Endothelial cell of umbilical vein (primary cell): ENCODE measurements around the gene PTS. TPM values are rescaled to one million over a fixed set of nuclear protein-coding genes. Genes with fewer than 3 reads are reported as not detected.

Source experiments
- BruUV-seq: library from RNA; stranded (reverse); fragments of 400-500 nt; replicated peaks from 2 replicates; lab custom pipeline; 2021; lab: Mats Ljungman, UMichigan
- CTCF ChIA-PET: fragments of 300-600, 350-600 bp; sonication (Branson Sonifier 250); formaldehyde crosslinking; loops from one replicate; lab custom pipeline; 2021; ENCODE audit warnings: antibody characterized with exemption, inconsistent platforms; lab: Charles Lee
- POLR2A ChIA-PET: fragments of 300-600, 350-600 bp; sonication (Branson Sonifier 250); formaldehyde crosslinking; loops from one replicate; lab custom pipeline; 2021; ENCODE audit warnings: antibody characterized with exemption, inconsistent platforms; lab: Charles Lee
- DNase-seq: peaks from one replicate; pipeline ENCODE4 v3.0.0-alpha.2; 2011; ENCODE audit warnings: low read depth, low spot score
- FAIRE-seq: peaks from 2 replicates; lab custom pipeline; 2011; peaks lifted over from hg19 to GRCh38; lab: Jason Lieb, UNC
- H2AFZ ChIP-seq: 2 replicates; pipeline ENCODE4 v1.6.0; 2012; ENCODE audit warnings: low read depth, low read length, control low read depth, inconsistent platforms
- H3K27ac ChIP-seq: 2 replicates; pipeline ENCODE4 v1.5.1; 2011; ENCODE audit warnings: low read depth, mild to moderate bottlenecking, control low read depth, low read length, moderate library complexity; ENCODE audit not compliant: insufficient read depth
- H3K27me3 ChIP-seq, 2 experiments: 2 replicates each; pipeline versions ENCODE4 v1.6.0 to v1.6.1; 2011; ENCODE audit warnings: low read length in 2 of 2, mixed read lengths in 1 of 2; ENCODE audit not compliant: control insufficient read depth in 2 of 2, insufficient read depth in 2 of 2
- H3K36me3 ChIP-seq, 2 experiments: 2 replicates in 1 of 2; 3 replicates in 1 of 2; pipeline ENCODE4 v1.5.1; 2011; ENCODE audit warnings: low read length in 2 of 2, mild to moderate bottlenecking in 1 of 2, moderate library complexity in 1 of 2; ENCODE audit not compliant: control insufficient read depth in 2 of 2, insufficient read depth in 2 of 2; ENCODE audit errors: extremely low read depth in 1 of 2
- H3K4me1 ChIP-seq: 3 replicates; pipeline ENCODE4 v1.5.1; 2011; ENCODE audit warnings: mild to moderate bottlenecking, low read length; ENCODE audit not compliant: control insufficient read depth, insufficient read depth; ENCODE audit errors: extremely low read depth
- H3K4me2 ChIP-seq: 2 replicates; pipeline ENCODE4 v1.6.1; 2011; ENCODE audit warnings: low read length, control low read depth, mixed read lengths; ENCODE audit not compliant: insufficient read depth
- H3K4me3 ChIP-seq, 3 experiments: fragments of 200-600 bp in 1 of 3; sonication (generic), shearing (Covaris generic) in 1 of 3; replicated peaks in 1 of 3; 2 replicates each; pipeline ENCODE4 v1.5.1; 2011 to 2016; ENCODE audit warnings: control low read depth in 3 of 3, low read length in 3 of 3, mild to moderate bottlenecking in 2 of 3, inconsistent platforms in 1 of 3, low read depth in 1 of 3, moderate library complexity in 1 of 3; ENCODE audit not compliant: insufficient read depth in 1 of 3
- H3K79me2 ChIP-seq: 2 replicates; pipeline ENCODE4 v1.6.0; 2012; ENCODE audit warnings: low read length, inconsistent platforms; ENCODE audit not compliant: control insufficient read depth, insufficient read depth
- H3K9ac ChIP-seq: replicated peaks from 2 replicates; pipeline ENCODE3; 2011; ENCODE audit warnings: low read length, control low read depth; ENCODE audit not compliant: insufficient read depth; ENCODE audit errors: extremely low read depth
- H3K9me1 ChIP-seq: replicated peaks from 3 replicates; pipeline ENCODE4 v1.6.0; 2011; ENCODE audit warnings: mild to moderate bottlenecking, low read length; ENCODE audit not compliant: control insufficient read depth, insufficient read depth; ENCODE audit errors: extremely low read depth
- H3K9me3 ChIP-seq: replicated peaks from 2 replicates; pipeline ENCODE4 v1.5.1; 2012; ENCODE audit warnings: low read length, inconsistent platforms; ENCODE audit not compliant: control insufficient read depth, insufficient read depth
- H4K20me1 ChIP-seq: replicated peaks from 2 replicates; pipeline ENCODE3; 2011; ENCODE audit warnings: mild to moderate bottlenecking, low read length; ENCODE audit not compliant: control insufficient read depth, insufficient read depth; ENCODE audit errors: extremely low read depth
- EZH2 ChIP-seq: IDR thresholded peaks from 2 replicates; pipeline ENCODE4 v1.6.1; 2012; ENCODE audit warnings: borderline replicate concordance, low read depth, mild to moderate bottlenecking, moderate library complexity, low read length, inconsistent platforms; ENCODE audit not compliant: severe bottlenecking
- FOS ChIP-seq: IDR thresholded peaks from 2 replicates; pipeline ENCODE4 v1.6.1; 2011; ENCODE audit warnings: mild to moderate bottlenecking, low read length, moderate library complexity, borderline replicate concordance; ENCODE audit not compliant: insufficient read depth
- GATA2 ChIP-seq: IDR thresholded peaks from 2 replicates; pipeline ENCODE4 v1.7.0; 2011; ENCODE audit warnings: low read depth, mild to moderate bottlenecking, moderate library complexity, mixed read lengths, low read length; ENCODE audit not compliant: insufficient read length, insufficient read depth
- JUN ChIP-seq: IDR thresholded peaks from 2 replicates; pipeline ENCODE4 v1.6.1; 2011; ENCODE audit warnings: borderline replicate concordance, low read depth; ENCODE audit not compliant: insufficient read length, insufficient read depth
- MYC ChIP-seq: IDR thresholded peaks from one replicate; pipeline ENCODE4 v1.6.1; 2011; ENCODE audit warnings: mild to moderate bottlenecking, low read depth, low read length
- POLR2A ChIP-seq: IDR thresholded peaks from 2 replicates; pipeline ENCODE4 v1.6.1; 2012; ENCODE audit warnings: low read depth, mild to moderate bottlenecking, control low read depth, low read length
- POLR2AphosphoS5 ChIP-seq: IDR thresholded peaks from 2 replicates; pipeline ENCODE4 v1.6.1; 2012; ENCODE audit warnings: low read depth, mild to moderate bottlenecking, control low read depth, low read length, moderate library complexity; ENCODE audit not compliant: insufficient read depth
- dilution Hi-C: fragments of 300-500 bp; cut with MboI; formaldehyde crosslinking; loops from one replicate; pipeline ENCODE4 v1.15.0; 2019; ENCODE audit warnings: low sequenced_read_pairs; ENCODE audit not compliant: extremely low pct_ligation_motif_present
- intact Hi-C: fragments of 100-400 bp; cut with micrococcal nuclease; formaldehyde crosslinking; loops from one replicate; pipeline ENCODE4 v1.10.0; 2022
- polyA plus RNA-seq, 4 experiments: library from polyadenylated mRNA; depleted of rRNA in 3 of 4; stranded (reverse) in 3 of 4; unstranded in 1 of 4; fragments of >200 nt; gene quantifications; 2 replicates each; pipeline versions ENCODE4 v1.2.1 to v1.2.3, GENCODE V29; 2011 to 2012; ENCODE audit warnings: missing spikeins in 1 of 4
- total RNA-seq: library from RNA; stranded (reverse); gene quantifications from 2 replicates; pipeline ENCODE4 v1.2.3, GENCODE V29; 2021
- TF ChIP-seq, protein P1 (sequence below), 2 donors: IDR thresholded peaks; 1 replicate in 1 of 2; 2 replicates in 1 of 2; pipeline ENCODE4 v1.5.1; 2011; ENCODE audit warnings: low read length in 2 of 2, mild to moderate bottlenecking in 2 of 2, moderate library complexity in 2 of 2, control low read depth in 1 of 2, inconsistent platforms in 1 of 2, low read depth in 1 of 2; ENCODE audit not compliant: insufficient read depth in 1 of 2; ENCODE audit errors: extremely low read depth in 1 of 2
- TF ChIP-seq, protein P2 (sequence below): IDR thresholded peaks from 2 replicates; pipeline ENCODE4 v1.6.1; 2011; ENCODE audit not compliant: insufficient read depth, insufficient read length

The PTS gene
- total and polyA plus RNA-seq, 2 donors (not counting 3 experiments of a cell fraction or from before 2014, with no cell fraction given): 29.1 to 45.7 TPM

DNA sequence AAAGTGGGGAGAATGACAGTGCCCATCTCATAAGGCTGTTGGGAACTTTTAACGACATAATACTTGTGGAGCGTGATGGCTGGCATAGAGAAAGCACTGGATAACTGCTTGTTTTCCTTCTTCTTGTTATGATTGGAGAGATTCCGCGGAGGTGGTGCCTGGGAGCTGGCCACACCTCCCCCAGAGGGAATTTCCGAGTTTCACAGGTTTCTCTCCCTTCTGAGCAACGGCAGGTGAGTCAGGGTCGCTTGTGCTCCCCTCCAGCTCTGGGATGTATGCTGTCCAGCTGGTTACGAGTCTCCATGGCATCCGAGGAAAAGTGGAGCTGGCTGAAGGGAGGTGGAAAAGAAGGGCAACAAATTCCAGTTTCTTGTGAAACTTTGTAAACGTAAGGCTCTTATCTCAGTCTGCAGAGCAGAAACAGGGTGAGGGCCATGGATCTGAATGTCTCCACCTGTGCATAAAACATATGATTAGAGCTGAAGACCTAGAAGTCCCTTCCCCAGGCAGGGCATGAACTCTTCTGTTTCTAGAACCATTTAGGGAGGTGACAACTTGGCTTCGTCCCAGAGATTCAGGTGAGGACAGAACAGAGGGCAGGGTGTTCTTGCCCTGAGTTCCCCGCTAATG, 44.4 kb downstream of the PTS start:
- Histone ChIP-seq H3K36me3 (no peaks in the 10 kb centered on the region), H3K9me3 (no peaks in the 10 kb centered on the region), H3K9me1 (no peaks in the 10 kb centered on the region), H3K27ac (no peak overlapping the region), H3K9ac (no peak overlapping the region), H3K79me2 (no peaks in the 10 kb centered on the region), H3K27me3 (peaks cover 0 to 10% of the 10 kb centered on the region in 2 experiments), H2AFZ (no peak overlapping the region), H3K4me2 (no peak overlapping the region), H3K4me3 (no peak overlapping the region), H4K20me1 (no peaks in the 10 kb centered on the region), H3K4me1 (no peaks in the 10 kb centered on the region)
- TF ChIP-seq POLR2A (no peak), POLR2AphosphoS5 (no peak), EZH2 (no peak), JUN (no peak), FOS (no peak), MYC (no peak), GATA2 (no peak)
- TF ChIP-seq, protein P1, sequence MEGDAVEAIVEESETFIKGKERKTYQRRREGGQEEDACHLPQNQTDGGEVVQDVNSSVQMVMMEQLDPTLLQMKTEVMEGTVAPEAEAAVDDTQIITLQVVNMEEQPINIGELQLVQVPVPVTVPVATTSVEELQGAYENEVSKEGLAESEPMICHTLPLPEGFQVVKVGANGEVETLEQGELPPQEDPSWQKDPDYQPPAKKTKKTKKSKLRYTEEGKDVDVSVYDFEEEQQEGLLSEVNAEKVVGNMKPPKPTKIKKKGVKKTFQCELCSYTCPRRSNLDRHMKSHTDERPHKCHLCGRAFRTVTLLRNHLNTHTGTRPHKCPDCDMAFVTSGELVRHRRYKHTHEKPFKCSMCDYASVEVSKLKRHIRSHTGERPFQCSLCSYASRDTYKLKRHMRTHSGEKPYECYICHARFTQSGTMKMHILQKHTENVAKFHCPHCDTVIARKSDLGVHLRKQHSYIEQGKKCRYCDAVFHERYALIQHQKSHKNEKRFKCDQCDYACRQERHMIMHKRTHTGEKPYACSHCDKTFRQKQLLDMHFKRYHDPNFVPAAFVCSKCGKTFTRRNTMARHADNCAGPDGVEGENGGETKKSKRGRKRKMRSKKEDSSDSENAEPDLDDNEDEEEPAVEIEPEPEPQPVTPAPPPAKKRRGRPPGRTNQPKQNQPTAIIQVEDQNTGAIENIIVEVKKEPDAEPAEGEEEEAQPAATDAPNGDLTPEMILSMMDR (IDR thresholded peaks at IDR 0.05; ENCODE audit: extremely low read depth in 1 of 2, insufficient read depth in 1 of 2, low read depth in 1 of 2, low read length in 2 of 2): no peak
- TF ChIP-seq, protein P2, sequence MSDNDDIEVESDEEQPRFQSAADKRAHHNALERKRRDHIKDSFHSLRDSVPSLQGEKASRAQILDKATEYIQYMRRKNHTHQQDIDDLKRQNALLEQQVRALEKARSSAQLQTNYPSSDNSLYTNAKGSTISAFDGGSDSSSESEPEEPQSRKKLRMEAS: no peak
- BruUV-seq: no TSS peak
- no peak for FAIRE-seq
- no peak for DNase-seq
- CTCF ChIA-PET: interaction anchor here (0.5 to 2.3 kb wide), 3 partner anchors 10 to 78 kb away, joined by 3 to 17 read pairs (median 8); no protein-coding TSS in a partner anchor
- intact Hi-C loops: no loop called here
- dilution Hi-C loops: no loop called here
- POLR2A ChIA-PET: no interaction called here
